ENCODE results near the gene PSMD3. TPM values are rescaled to one million over a fixed set of nuclear protein-coding genes. Genes with fewer than 3 reads are reported as not detected.
"Not testable (repeated sequence)": the region's sequence is repeated elsewhere in the genome, so short reads cannot be mapped to it uniquely, and the experiment has no call there.

The PSMD3 gene
- total RNA-seq, 3 donors from 2014 or later (not counting 1 experiment from before 2014, with no cell fraction given) = 66.1 to 83.8 (median 78.9) TPM

DNA sequence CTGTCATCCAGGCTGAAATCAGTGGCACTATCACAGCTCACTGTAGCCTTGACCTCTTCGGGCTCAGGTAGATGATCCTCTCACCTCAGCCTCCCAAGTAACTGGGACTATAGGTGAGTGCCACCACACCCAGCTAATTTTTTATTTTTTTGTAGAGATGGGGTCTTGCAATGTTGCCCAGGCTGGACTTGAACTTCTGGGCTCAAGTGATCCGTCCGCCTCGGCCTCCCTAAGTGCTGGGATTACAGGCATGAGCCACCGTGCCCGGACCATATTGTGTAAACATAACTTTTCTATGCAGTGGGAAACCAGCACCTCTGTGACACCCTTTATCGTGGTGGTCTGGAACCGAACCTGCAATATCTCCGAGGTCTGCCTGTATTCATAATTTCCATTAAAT lies 23.5 kb downstream of the PSMD3 start:
- H3K4me1 ChIP-seq (ENCODE audit: control insufficient read depth, insufficient read depth, low read length) = no peaks in the 10 kb centered on the region
- H3K27me3 ChIP-seq (ENCODE audit: control insufficient read depth, insufficient read depth, low read length) = no peaks in the 10 kb centered on the region
- intact Hi-C loops (cut with micrococcal nuclease) = no loop called here
- 94% methylated on average over 9 of the region's 9 CpGs for WGBS (ENCODE audit: insufficient coverage)
- H3K9me3 Mint-ChIP-seq = no peaks in the 10 kb centered on the region
- no peak for ATAC-seq
- no peaks in the 10 kb centered on the region for H3K4me1 Mint-ChIP-seq
- no peak for TF ChIP-seq CTCF (IDR thresholded peaks at IDR 0.05)
- no peak overlapping the region for H3K27ac ChIP-seq (ENCODE audit: low read length)
- no peaks in the 10 kb centered on the region for H3K9me3 ChIP-seq (ENCODE audit: control insufficient read depth, insufficient read depth, low read length)
- no peaks in the 10 kb centered on the region for H3K27me3 Mint-ChIP-seq (ENCODE audit: low read depth in 2 of 2)
- H3K4me3 ChIP-seq (ENCODE audit: low read length) = no peak overlapping the region
- no peak overlapping the region for H3K4me3 Mint-ChIP-seq
- no peak overlapping the region for H3K27ac Mint-ChIP-seq
- H3K36me3 Mint-ChIP-seq = no peaks in the 10 kb centered on the region
- H3K36me3 ChIP-seq (ENCODE audit: control insufficient read depth, insufficient read depth, low read length) = no peaks in the 10 kb centered on the region
- DNase-seq = no peak

GRCh38 chr17:40004712-40005111 lies 24.1 kb downstream of the PSMD3 start:
- Mint-ChIP-seq H3K27me3 (ENCODE audit: low read depth in 2 of 2) (no peaks in the 10 kb centered on the region), H3K9me3 (no peaks in the 10 kb centered on the region), H3K4me1 (no peaks in the 10 kb centered on the region), H3K36me3 (no peaks in the 10 kb centered on the region), H3K27ac (no peak overlapping the region), H3K4me3 (no peak overlapping the region)
- Histone ChIP-seq H3K27me3 (ENCODE audit: control insufficient read depth, insufficient read depth, low read length) (no peaks in the 10 kb centered on the region), H3K27ac (ENCODE audit: low read length) (no peak overlapping the region), H3K9me3 (ENCODE audit: control insufficient read depth, insufficient read depth, low read length) (no peaks in the 10 kb centered on the region), H3K4me3 (ENCODE audit: low read length) (no peak overlapping the region), H3K36me3 (ENCODE audit: control insufficient read depth, insufficient read depth, low read length) (no peaks in the 10 kb centered on the region), H3K4me1 (ENCODE audit: control insufficient read depth, insufficient read depth, low read length) (no peaks in the 10 kb centered on the region)
- WGBS (ENCODE audit: insufficient coverage) = 98% methylated on average over 7 of the region's 7 CpGs
- no peak for TF ChIP-seq CTCF (IDR thresholded peaks at IDR 0.05)
- intact Hi-C loops (cut with micrococcal nuclease) = no loop called here
- DNase-seq (no peak), ATAC-seq (no peak)

GRCh38 chr17:40005520-40005919 lies 24.9 kb downstream of the PSMD3 start:
- Mint-ChIP-seq H3K27me3 (ENCODE audit: low read depth in 2 of 2) (no peaks in the 10 kb centered on the region), H3K27ac (no peak overlapping the region), H3K4me1 (no peaks in the 10 kb centered on the region), H3K9me3 (no peaks in the 10 kb centered on the region), H3K4me3 (no peak overlapping the region), H3K36me3 (no peaks in the 10 kb centered on the region)
- Histone ChIP-seq H3K9me3 (ENCODE audit: control insufficient read depth, insufficient read depth, low read length) (no peaks in the 10 kb centered on the region), H3K4me3 (ENCODE audit: low read length) (no peak overlapping the region), H3K27me3 (ENCODE audit: control insufficient read depth, insufficient read depth, low read length) (no peaks in the 10 kb centered on the region), H3K4me1 (ENCODE audit: control insufficient read depth, insufficient read depth, low read length) (no peaks in the 10 kb centered on the region), H3K27ac (ENCODE audit: low read length) (no peak overlapping the region), H3K36me3 (ENCODE audit: control insufficient read depth, insufficient read depth, low read length) (no peaks in the 10 kb centered on the region)
- no peak for TF ChIP-seq CTCF (IDR thresholded peaks at IDR 0.05)
- WGBS (ENCODE audit: insufficient coverage) = 84% methylated on average over 5 of the region's 6 CpGs
- DNase-seq (no peak), ATAC-seq (no peak)
- intact Hi-C loops (cut with micrococcal nuclease) = no loop called here

DNA sequence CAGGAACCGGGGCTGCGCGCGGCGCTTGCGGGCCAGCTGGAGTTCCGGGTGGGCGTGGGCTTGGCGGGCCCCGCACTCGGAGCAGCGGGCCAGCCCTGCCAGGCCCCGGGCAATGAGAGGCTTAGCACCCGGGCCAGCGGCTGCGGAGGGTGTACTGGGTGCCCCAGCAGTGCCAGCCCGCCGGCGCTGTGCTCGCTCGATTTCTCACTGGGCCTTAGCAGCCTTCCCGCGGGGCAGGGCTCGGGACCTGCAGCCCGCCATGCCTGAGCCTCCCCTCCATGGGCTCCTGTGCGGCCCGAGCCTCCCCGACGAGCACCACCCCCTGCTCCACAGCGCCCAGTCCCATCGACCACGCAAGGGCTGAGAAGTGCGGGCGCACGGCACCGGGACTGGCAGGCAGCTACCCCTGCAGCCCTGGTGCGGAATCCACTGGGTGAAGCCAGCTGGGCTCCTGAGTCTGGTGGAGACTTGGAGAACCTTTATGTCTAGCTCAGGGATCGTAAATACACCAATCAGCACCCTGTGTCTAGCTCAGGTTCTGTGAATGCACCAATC lies 30.4 kb downstream of the PSMD3 start:
- WGBS (ENCODE audit: insufficient coverage) = 98% methylated on average over 38 of the region's 38 CpGs
- ATAC-seq; H3K27me3 Mint-ChIP-seq (ENCODE audit: low read depth in 2 of 2); H3K27me3 ChIP-seq (ENCODE audit: control insufficient read depth, insufficient read depth, low read length); H3K9me3 ChIP-seq (ENCODE audit: control insufficient read depth, insufficient read depth, low read length); H3K4me3 Mint-ChIP-seq; H3K4me1 ChIP-seq (ENCODE audit: control insufficient read depth, insufficient read depth, low read length); H3K4me1 Mint-ChIP-seq; H3K9me3 Mint-ChIP-seq; H3K27ac ChIP-seq (ENCODE audit: low read length); H3K4me3 ChIP-seq (ENCODE audit: low read length); intact Hi-C loops (cut with micrococcal nuclease); DNase-seq; H3K36me3 Mint-ChIP-seq; H3K36me3 ChIP-seq (ENCODE audit: control insufficient read depth, insufficient read depth, low read length); H3K27ac Mint-ChIP-seq: not testable (repeated sequence)

DNA sequence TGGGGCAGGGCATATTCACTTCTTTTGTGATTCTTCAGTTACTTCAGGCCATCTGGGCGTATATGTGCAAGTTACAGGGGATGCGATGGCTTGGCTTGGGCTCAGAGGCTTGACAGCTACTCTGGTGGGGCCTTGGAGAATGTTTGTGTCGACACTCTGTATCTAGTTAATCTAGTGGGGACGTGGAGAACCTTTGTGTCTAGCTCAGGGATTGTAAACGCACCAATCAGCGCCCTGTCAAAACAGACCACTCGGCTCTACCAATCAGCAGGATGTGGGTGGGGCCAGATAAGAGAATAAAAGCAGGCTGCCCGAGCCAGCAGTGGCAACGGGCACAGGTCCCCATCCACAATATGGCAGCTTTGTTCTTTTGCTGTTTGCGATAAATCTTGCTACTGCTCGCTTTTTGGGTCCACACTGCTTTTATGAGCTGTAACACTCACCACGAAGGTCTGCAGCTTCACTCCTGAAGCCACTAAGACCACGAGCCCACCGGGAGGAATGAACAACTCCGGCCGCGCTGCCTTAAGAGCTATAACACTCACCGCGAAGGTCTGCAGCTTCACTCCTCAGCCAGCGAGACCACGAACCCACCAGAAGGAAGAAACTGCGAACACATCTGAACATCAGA lies 31.5 kb downstream of the PSMD3 start:
- H3K27ac ChIP-seq (ENCODE audit: low read length); H3K36me3 ChIP-seq (ENCODE audit: control insufficient read depth, insufficient read depth, low read length); H3K9me3 Mint-ChIP-seq; H3K4me1 Mint-ChIP-seq; ATAC-seq; DNase-seq; H3K4me1 ChIP-seq (ENCODE audit: control insufficient read depth, insufficient read depth, low read length); intact Hi-C loops (cut with micrococcal nuclease); H3K4me3 Mint-ChIP-seq; H3K36me3 Mint-ChIP-seq; H3K9me3 ChIP-seq (ENCODE audit: control insufficient read depth, insufficient read depth, low read length); H3K27me3 ChIP-seq (ENCODE audit: control insufficient read depth, insufficient read depth, low read length); H3K4me3 ChIP-seq (ENCODE audit: low read length); H3K27me3 Mint-ChIP-seq (ENCODE audit: low read depth in 2 of 2); H3K27ac Mint-ChIP-seq: not testable (repeated sequence)
- WGBS (ENCODE audit: insufficient coverage) = 42% methylated on average over 19 of the region's 22 CpGs
